Mononuclear cell (primary cell): ENCODE results near the gene RPP21. TPM values are rescaled to one million over a fixed set of nuclear protein-coding genes. Genes with fewer than 3 reads are reported as not detected.

Experiments
- H3K27me3 ChIP-seq: 2 replicates; pipeline ENCODE4 v1.6.0; 2011; ENCODE audit warnings: low read length, control low read depth; ENCODE audit not compliant: insufficient read depth
- H3K4me1 ChIP-seq: 2 replicates; pipeline ENCODE4 v1.5.1; 2011; ENCODE audit warnings: mild to moderate bottlenecking, low read length, control low read depth; ENCODE audit not compliant: insufficient read depth
- H3K4me3 ChIP-seq: 2 replicates; pipeline ENCODE4 v1.5.1; 2011; ENCODE audit warnings: mild to moderate bottlenecking, low read length, moderate library complexity
- H3K9me3 ChIP-seq: 2 replicates; pipeline ENCODE4 v1.5.1; 2011; ENCODE audit warnings: low read depth, mild to moderate bottlenecking, control low read depth, low read length
- total RNA-seq: library from RNA; depleted of rRNA; stranded (reverse); fragments of >200 nt; gene quantifications from one replicate; pipeline ENCODE4 v1.2.3, GENCODE V29; 2012

Gene RPP21
- total RNA-seq, 1 donor = 16.0 TPM

DNA sequence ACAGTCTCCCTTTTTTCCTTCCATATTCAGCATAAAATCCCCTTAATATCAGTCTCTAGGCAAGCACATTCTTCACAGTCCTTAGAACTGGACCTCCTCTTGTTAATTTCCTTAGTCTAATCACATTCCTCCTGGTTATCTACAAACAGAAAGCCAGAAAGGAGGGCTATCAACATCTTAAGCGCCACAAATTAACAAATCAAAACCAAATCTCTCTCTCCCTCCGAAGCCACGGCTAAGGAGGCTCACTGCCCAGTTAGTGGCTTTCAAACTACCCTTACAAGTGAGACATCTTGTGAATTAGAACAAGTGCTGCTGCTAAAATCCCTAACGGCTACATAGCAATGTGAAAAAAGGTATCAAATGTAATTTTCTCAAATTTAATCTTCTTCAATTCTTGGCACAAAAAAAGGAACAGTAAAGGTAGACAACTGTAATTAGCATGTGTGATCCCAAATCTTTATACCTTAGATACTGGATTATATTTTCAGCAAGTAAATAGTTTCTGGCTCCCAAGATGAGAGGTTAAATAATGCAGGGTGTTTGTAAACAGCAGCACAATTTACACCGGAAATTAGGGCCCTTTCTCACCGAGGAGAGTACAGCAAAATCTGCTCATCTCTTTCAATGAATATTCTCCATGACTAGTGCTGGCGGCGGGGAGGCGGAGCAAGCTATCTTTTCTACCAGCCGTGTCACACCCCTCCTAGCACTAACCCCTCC lies 19.6 kb upstream of the RPP21 start:
- no peaks in the 10 kb centered on the region for H3K27me3 ChIP-seq
- H3K4me3 ChIP-seq = peak overlapping the region; percentile 89
- H3K4me1 ChIP-seq = peaks cover 48% of the 10 kb centered on the region
- H3K9me3 ChIP-seq = no peaks in the 10 kb centered on the region

DNA sequence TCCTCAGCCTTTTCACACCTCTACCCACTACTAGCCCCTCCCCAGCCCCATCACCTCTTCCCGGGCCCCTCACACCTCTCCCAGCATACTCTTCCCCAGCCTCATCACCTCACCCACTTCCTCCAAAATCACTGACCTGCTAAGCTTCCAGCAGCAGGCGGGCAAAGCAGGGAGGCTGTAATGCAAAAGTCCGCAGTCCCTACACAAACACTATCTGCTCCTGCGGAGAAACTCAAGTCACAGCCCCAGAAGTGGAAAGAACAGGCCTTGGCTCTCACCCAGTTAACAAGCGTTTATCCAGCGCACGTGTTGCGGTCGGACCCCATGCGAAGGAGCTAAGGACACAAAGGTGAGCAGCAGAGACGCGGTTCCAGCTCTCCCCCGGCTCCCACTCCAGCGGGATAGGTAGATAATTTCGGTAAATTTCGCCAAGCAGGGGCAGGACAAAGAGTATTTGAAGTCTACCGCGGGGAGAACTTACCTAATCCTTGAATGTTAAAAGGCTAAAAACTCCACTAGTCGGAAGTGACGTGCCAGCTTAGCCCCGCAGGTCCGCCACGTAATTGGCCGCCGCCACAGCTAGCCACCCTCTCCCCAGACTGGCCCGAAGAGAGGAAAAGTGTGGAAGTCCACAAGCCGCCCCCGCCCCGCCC lies 19.0 kb upstream of the RPP21 start:
- Histone ChIP-seq H3K4me1 (peaks cover 48% of the 10 kb centered on the region), H3K9me3 (no peaks in the 10 kb centered on the region), H3K4me3 (peak overlapping the region; percentile 89), H3K27me3 (no peaks in the 10 kb centered on the region)

DNA sequence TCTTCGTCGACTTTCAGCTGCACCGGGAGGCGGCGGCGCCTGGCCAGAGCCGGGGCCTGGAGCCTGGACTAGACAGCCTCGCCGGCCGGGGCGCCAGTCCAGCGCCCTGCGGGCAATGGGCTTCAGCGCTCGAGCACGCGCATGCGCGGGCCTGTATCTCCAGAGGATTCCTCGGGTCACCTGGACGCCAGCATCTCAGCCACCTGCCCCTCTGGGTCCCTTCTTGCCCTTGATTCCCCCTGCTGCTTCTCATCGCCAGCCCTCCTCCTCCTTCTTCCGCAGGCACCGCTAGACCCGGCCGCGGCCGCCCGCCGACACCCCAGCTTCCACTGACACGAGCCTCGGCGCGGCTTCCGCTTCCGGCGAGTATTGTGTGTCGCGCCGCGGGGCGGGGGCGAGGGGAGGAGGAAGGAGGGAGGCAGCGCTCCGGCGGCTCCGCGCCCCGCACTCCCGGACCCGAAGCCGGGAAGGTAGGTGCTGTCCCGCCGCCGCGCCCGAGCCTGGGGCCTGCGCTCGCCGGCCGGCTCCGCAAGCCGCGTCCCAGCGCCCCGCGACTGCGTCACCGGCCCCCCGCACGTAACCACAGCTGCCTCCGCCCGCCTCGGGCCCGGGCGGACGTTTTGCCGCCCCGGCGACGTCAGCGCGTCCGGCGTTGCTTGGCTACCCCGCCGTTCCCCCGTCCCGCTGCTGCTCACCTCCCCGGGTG lies 18.3 kb upstream of the RPP21 start, which contains the start of gene TRIM39:
TRIM39 (plus strand) TSS at position 402 of the 706 bp plus-strand sequence. CDS start 2,391 bp downstream, outside the sequence.
- H3K4me3 ChIP-seq = peak within 1 kb of the TSS; percentile 89
- no peaks in the 10 kb centered on the region for H3K27me3 ChIP-seq
- H3K9me3 ChIP-seq = no peaks in the 10 kb centered on the region
- peaks cover 46% of the 10 kb centered on the region for H3K4me1 ChIP-seq

DNA sequence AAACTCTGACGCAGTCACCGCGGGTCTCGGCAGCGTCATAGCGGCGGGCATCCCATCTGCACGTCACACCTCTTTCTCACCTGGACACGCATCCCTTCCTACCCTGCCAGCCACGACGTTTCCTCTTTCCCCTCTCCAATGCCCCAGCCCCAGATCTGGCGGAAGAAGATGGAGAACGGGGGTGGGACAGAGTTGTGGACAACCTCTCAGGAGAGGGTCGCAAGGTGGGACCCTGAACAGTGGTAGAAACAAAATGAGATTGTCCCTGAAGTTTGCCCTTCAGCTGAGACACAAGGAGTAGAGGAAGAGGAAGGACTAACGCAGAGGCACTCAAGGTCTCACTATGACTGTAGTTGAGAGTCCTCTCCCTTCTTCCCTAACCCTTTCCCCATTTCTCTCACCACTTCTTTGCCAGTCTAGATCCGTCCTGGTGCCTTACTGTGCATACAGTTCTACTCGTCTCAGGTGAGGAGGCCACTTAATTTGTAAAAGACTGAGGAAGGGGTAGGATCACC lies 17.7 kb upstream of the RPP21 start:
- Histone ChIP-seq H3K27me3 (no peaks in the 10 kb centered on the region), H3K4me3 (peak overlapping the region; percentile 89), H3K4me1 (peaks cover 42% of the 10 kb centered on the region), H3K9me3 (no peaks in the 10 kb centered on the region)

DNA sequence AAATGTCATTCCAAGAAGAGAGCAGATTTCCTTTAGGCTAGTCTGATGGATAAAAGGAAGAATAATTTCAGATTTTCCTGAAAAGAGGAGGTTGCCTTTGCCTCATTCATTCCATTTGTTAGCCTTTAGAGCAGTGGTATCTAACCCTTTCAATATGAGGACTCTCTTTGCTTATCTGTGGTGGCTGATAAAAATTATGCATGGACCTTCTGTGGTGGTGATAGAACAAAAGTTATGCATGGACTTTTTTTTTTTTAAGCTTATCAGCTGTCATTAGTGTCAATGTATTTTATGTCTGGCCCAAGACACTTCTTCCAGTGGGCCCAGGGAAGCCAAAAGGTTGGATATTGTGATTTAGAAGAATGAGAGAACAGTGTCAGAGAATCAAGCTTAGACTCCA lies 16.6 kb upstream of the RPP21 start:
- H3K9me3 ChIP-seq = no peaks in the 10 kb centered on the region
- no peaks in the 10 kb centered on the region for H3K27me3 ChIP-seq

DNA sequence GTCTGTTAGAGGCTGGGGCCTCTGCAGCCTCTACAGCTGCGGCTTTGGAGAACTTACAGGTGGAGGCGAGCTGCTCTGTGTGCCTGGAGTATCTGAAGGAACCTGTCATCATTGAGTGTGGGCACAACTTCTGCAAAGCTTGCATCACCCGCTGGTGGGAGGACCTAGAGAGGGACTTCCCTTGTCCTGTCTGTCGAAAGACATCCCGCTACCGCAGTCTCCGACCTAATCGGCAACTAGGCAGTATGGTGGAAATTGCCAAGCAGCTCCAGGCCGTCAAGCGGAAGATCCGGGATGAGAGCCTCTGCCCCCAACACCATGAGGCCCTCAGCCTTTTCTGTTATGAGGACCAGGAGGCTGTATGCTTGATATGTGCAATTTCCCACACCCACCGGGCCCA lies 15.6 kb upstream of the RPP21 start:
- Histone ChIP-seq H3K27me3 (no peaks in the 10 kb centered on the region), H3K4me1 (peaks cover 28% of the 10 kb centered on the region), H3K4me3 (no peak overlapping the region), H3K9me3 (no peaks in the 10 kb centered on the region)

More for the DNA sequence above, 16.6 kb upstream of the RPP21 start:
- H3K4me1 ChIP-seq = peaks cover 31% of the 10 kb centered on the region
- no peak overlapping the region for H3K4me3 ChIP-seq

DNA sequence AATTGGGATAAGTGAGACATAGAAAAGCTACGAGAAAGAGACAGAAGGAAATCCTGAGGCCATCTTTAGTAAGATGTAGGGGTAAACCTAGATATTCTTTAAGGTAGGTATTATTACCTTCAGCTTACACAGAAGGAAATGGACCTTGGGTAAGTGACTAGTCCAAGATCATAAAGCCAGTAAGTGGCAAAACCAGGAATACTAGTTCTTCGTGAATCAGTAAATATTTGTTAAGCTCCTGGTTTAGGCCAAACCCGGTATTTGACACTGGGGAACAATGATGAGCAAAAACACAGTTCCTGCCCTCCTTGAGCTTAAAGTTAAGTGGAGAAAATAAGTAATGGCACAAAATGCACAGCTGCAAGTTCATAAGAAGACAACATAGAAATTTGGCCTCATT lies 13.0 kb upstream of the RPP21 start:
- Histone ChIP-seq H3K4me3 (no peak overlapping the region), H3K9me3 (no peaks in the 10 kb centered on the region), H3K4me1 (peaks cover 10% of the 10 kb centered on the region), H3K27me3 (no peaks in the 10 kb centered on the region)

DNA sequence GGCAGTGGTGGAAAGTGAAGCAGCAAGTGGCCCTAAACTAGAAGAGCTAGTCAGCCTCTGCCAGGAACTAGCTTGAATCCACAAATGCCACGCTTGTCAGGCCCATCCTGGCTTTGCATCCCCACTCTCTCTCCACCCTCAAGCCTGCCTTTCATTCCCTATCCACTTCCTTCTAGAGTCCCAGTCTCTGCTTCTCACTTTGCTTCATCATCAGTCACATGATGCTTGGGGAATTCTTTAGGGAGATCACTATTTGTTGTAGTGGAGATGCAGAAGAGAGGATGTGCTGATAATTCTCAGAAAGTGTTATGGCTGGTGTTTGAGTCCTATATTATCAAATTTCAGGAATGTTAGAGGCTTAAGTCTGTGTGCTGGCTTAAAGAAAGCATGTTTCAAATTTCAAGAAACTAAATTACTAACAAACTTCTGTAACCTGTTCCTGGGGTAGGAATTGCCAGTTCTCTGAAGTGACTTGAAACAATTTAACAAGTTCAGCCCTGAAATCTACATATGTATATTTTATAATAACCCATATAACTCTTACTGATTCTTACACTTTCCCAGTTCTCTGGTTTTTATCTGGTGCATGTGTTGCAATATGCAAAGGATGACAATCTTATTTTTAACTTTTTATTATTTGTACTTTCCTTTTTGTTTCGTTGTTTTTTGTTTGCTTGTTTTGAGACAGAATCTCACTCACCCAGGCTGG lies 10.7 kb upstream of the RPP21 start:
- Histone ChIP-seq H3K4me3 (no peak overlapping the region), H3K9me3 (no peaks in the 10 kb centered on the region), H3K4me1 (no peaks in the 10 kb centered on the region), H3K27me3 (no peaks in the 10 kb centered on the region)

DNA sequence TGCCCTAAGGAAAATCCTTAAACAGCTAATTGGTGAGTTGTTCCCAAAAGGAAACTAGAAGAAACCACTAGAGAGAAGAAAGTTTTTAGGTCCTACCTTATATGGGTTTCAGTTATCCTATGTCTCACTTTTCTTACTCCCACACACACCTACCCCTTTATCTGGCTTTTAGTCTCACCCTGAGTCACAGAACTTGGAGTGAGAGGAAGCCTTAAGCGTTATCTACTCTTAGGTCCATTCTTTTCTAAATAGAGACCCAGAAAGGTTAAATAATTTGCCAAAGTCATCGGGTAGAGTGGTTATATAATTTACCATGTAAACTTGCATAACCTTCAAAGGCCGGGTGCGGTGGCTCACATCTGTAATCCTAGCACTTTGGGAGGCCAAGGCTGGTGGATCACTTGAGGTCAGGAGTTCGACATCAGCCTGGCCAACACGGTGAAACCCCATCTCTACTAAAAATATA lies 4.3 kb upstream of the RPP21 start:
- H3K9me3 ChIP-seq = no peaks in the 10 kb centered on the region
- H3K4me1 ChIP-seq = peaks cover 5% of the 10 kb centered on the region
- no peak overlapping the region for H3K4me3 ChIP-seq
- no peaks in the 10 kb centered on the region for H3K27me3 ChIP-seq

DNA sequence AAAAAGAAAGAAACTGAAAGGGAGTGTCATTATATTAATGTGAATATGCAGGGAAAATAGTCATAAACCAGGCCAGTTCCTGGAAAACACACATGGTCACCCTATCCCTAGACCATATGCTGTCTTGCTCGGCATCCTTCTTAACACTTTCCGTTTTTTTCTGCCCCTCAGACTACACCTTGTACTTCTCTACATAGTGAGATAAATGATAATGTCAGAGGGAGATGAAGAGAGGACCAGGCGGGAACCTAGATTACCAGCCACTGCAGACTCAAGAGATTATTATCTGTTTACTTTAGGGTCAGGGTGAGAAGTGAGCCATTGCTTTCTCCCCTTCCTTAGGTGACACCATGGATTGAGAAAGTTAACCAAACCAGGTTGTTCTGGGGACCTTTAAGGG lies 3.7 kb upstream of the RPP21 start:
- no peaks in the 10 kb centered on the region for H3K9me3 ChIP-seq

DNA sequence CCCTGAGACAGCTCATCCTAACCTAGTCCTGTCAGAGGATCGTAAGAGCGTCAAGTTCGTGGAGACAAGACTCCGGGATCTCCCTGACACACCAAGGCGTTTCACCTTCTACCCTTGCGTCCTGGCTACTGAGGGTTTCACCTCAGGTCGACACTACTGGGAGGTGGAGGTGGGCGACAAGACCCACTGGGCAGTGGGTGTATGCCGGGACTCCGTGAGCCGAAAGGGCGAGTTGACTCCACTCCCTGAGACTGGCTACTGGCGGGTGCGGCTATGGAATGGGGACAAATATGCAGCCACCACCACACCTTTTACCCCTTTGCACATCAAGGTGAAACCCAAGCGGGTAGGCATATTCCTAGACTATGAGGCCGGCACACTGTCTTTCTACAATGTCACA lies 3.2 kb upstream of the RPP21 start:
- H3K27me3 ChIP-seq = no peaks in the 10 kb centered on the region
- H3K4me1 ChIP-seq = peaks cover 12% of the 10 kb centered on the region
- no peaks in the 10 kb centered on the region for H3K9me3 ChIP-seq
- no peak overlapping the region for H3K4me3 ChIP-seq

More for the DNA sequence above, 3.7 kb upstream of the RPP21 start:
- H3K27me3 ChIP-seq = no peaks in the 10 kb centered on the region
- H3K4me3 ChIP-seq = no peak overlapping the region
- peaks cover 11% of the 10 kb centered on the region for H3K4me1 ChIP-seq

DNA sequence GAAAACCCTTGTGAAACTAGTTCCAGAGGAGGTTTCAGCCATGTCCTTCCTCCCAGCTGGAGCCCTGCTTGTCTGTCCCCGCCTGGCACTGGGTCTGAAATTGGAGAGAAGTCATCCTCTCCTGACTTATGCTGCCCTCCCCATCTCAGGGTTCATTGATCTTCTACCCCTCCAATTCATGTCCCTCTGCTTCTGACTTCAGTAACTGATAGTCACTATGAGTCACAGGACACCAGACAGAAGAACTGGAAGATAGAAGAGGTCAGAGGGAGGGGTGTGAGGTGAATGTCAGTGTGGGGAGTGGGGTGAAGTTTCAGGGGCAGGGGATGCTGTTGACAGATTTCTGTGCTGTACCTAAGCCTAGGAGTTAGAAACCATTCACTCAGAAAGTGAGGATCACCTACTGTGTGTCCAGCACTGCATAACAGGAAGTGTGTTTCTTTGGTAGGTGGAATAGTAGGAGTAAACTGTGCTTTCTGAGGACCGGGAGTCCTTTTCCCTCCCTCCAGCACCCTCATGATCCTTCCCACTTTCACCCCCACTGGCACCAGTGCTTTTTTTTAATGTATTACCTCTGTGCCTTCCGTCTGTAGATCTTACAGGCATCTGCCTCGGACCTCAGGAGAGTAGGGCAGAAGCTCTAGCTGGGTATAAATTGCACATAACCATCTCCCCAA lies 627 bp upstream of the RPP21 start:
- Histone ChIP-seq H3K27me3 (no peaks in the 10 kb centered on the region), H3K9me3 (no peaks in the 10 kb centered on the region), H3K4me1 (peaks cover 20% of the 10 kb centered on the region), H3K4me3 (no peak overlapping the region)

DNA sequence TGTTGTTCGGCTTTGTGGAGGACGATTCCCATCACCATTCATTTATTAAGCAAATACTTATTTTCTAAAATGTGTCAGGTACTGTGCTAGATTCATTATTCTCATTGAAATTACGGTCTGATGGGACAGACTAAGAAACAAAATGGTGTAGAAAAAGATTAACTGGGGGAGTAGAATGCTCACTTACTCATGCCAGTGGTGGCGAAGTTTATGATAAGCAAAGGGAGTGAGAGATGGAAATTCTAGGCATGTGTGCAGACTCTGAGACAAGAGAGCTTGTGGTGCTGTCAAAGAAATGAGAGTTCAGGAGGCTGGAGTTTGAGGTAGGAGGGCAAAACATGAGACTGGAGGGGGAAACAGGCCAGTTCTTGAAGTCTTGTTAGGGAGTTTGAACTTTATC lies 896 bp downstream of the RPP21 start:
- Histone ChIP-seq H3K9me3 (no peaks in the 10 kb centered on the region), H3K4me1 (peaks cover 20% of the 10 kb centered on the region), H3K4me3 (no peak overlapping the region), H3K27me3 (no peaks in the 10 kb centered on the region)

DNA sequence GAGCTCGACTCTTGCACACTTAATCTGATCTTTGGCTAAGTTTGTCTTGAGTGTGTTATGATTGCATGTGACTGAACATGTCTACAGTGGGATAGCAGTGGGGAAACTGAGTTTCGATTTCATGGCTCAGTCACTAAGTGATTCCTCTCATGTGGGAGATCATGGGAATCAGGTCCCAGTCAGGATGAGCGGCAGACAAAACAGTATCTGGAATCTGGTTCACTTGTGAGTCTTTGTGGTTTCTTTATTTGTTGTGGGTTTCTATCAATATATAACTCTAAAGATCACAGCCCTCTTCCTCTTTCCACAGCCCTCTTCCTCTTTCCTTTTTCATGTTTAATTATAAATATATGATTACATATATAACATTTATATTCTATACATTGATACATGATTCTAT lies 4.0 kb downstream of the RPP21 start:
- H3K4me3 ChIP-seq = no peak overlapping the region
- H3K27me3 ChIP-seq = peaks cover 18% of the 10 kb centered on the region
- H3K4me1 ChIP-seq = peaks cover 20% of the 10 kb centered on the region
- H3K9me3 ChIP-seq = no peaks in the 10 kb centered on the region
